ENCODE results near the gene RAMACL. TPM values are rescaled to one million over a fixed set of nuclear protein-coding genes. Genes with fewer than 3 reads are reported as not detected.

RAMACL gene
- total RNA-seq, 6 donors from 2014 or later: 3.7 to 13.0 (median 7.9) TPM

DNA sequence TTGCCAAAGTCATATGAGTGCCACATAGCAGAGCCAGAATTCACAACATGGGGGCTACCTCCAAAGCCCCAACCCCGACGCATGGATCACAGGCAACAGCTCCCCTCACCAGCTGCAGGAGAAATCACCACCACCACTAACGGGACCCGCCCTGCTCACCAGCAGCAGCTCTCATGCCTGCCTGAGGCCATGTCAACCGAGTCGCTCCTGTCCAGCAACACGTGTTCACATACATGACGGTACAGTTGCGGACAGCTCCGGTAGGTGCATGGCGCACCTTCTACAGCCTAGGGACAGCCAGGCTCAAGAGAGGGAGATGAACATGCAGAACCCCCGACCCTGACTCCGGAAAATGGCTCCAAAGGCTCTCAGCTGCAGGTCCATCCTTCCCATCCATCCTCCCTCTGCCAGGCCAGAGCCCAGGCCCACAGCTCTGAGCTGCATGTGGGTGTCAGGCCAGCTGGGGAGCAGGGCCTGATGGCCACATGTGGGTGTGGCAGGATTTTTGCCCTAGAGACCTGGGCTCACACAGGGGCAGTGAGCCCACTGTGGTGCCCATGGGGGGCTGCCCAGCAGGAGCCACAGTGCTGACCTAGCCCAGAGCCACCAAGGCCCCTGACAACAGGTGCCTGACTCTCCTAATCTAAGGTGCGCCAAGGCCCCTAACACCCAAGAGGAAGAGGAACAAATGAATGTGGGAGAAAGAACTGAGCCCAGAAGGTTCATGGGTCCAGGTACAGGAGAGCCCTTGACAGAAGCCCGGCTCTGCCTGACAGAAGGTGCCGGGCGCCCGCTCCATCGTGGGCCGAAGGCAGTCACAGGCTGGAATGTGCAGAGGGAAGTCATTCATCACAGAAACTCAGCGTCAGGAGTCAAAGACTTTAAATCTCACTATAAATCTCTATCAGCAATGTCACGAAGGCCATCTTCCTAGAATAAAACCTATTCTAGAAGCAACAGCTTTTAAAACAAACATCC, 30.1 kb upstream of the RAMACL start:
- Histone ChIP-seq H3K36me3 (peaks cover 2 to 36% (median 8%) of the 10 kb centered on the region in 4 donors), H3K27ac (peak overlapping the region; percentile 52 to 88 (median 69)), H3K4me1 (peaks cover 65 to 80% (median 70%) of the 10 kb centered on the region in 4 donors), H3K9me3 (no peaks in the 10 kb centered on the region), H3K27me3 (no peaks in the 10 kb centered on the region), H3K4me3 (no peak overlapping the region)
- no peak for TF ChIP-seq POLR2AphosphoS5 (IDR thresholded peaks at IDR 0.05)
- DNase-seq (peak; percentile 17 to 50), ATAC-seq (ENCODE audit: low FRiP score in 2 of 2) (no peak)
- 79 to 88% methylated on average over 14 to 22 of the region's 22 CpGs for WGBS, 2 donors

GRCh38 chr6:166615059-166615770, 28.7 kb upstream of the RAMACL start:
- Histone ChIP-seq H3K4me3 (no peak overlapping the region), H3K27me3 (no peaks in the 10 kb centered on the region), H3K9me3 (no peaks in the 10 kb centered on the region), H3K27ac (peak overlapping the region; percentile 52 to 88 (median 76)), H3K4me1 (peaks cover 52 to 66% (median 57%) of the 10 kb centered on the region in 4 donors), H3K36me3 (peaks cover 2 to 36% (median 8%) of the 10 kb centered on the region in 4 donors)
- TF ChIP-seq, protein P1, sequence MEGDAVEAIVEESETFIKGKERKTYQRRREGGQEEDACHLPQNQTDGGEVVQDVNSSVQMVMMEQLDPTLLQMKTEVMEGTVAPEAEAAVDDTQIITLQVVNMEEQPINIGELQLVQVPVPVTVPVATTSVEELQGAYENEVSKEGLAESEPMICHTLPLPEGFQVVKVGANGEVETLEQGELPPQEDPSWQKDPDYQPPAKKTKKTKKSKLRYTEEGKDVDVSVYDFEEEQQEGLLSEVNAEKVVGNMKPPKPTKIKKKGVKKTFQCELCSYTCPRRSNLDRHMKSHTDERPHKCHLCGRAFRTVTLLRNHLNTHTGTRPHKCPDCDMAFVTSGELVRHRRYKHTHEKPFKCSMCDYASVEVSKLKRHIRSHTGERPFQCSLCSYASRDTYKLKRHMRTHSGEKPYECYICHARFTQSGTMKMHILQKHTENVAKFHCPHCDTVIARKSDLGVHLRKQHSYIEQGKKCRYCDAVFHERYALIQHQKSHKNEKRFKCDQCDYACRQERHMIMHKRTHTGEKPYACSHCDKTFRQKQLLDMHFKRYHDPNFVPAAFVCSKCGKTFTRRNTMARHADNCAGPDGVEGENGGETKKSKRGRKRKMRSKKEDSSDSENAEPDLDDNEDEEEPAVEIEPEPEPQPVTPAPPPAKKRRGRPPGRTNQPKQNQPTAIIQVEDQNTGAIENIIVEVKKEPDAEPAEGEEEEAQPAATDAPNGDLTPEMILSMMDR (IDR thresholded peaks at IDR 0.05): no peak
- TF ChIP-seq POLR2A (IDR thresholded peaks at IDR 0.05): no peak
- TF ChIP-seq POLR2AphosphoS5 (IDR thresholded peaks at IDR 0.05): peak; percentile 61 to 84
- peak; percentile 26 to 89 (median 60) for TF ChIP-seq EP300 (IDR thresholded peaks at IDR 0.05)
- DNase-seq (peak; percentile 22 to 24), ATAC-seq (ENCODE audit: low FRiP score in 2 of 2) (peak in 1 of 2 donors; percentile 27)
- 73 to 81% methylated on average over 18 to 21 of the region's 21 CpGs for WGBS, 2 donors

GRCh38 chr6:166614589-166614988, 28.1 kb upstream of the RAMACL start:
- TF ChIP-seq, protein P1 (IDR thresholded peaks at IDR 0.05): no peak
- TF ChIP-seq EP300 (IDR thresholded peaks at IDR 0.05) (no peak), POLR2AphosphoS5 (IDR thresholded peaks at IDR 0.05) (no peak), POLR2A (IDR thresholded peaks at IDR 0.05) (no peak)
- H3K27ac ChIP-seq: peak overlapping the region; percentile 52 to 88 (median 76)
- no peaks in the 10 kb centered on the region for H3K9me3 ChIP-seq
- DNase-seq (peak in 1 of 2 donors; percentile 19), ATAC-seq (ENCODE audit: low FRiP score in 2 of 2) (peak; percentile 7 to 17)
- H3K4me1 ChIP-seq: peaks cover 47 to 61% (median 51%) of the 10 kb centered on the region in 4 donors
- no peak overlapping the region for H3K4me3 ChIP-seq
- H3K27me3 ChIP-seq: no peaks in the 10 kb centered on the region
- H3K36me3 ChIP-seq: peaks cover 2 to 36% (median 8%) of the 10 kb centered on the region in 4 donors
- WGBS, 2 donors: 82 to 89% methylated on average over 10 of the region's 10 CpGs

- TF ChIP-seq, protein P1 (IDR thresholded peaks at IDR 0.05): no peak
- no peak for TF ChIP-seq EP300 (IDR thresholded peaks at IDR 0.05)
- no peak for TF ChIP-seq POLR2A (IDR thresholded peaks at IDR 0.05)
- no peak for TF ChIP-seq POLR2AphosphoS5 (IDR thresholded peaks at IDR 0.05)
- WGBS, 2 donors: 85 to 91% methylated on average over 12 of the region's 12 CpGs
- peak in 1 of 2 donors; percentile 42 for ATAC-seq (ENCODE audit: low FRiP score in 2 of 2)
- Histone ChIP-seq H3K4me3 (no peak overlapping the region), H3K4me1 (peaks cover 43 to 58% (median 49%) of the 10 kb centered on the region in 4 donors), H3K9me3 (no peaks in the 10 kb centered on the region), H3K36me3 (peaks cover 2 to 36% (median 8%) of the 10 kb centered on the region in 4 donors), H3K27me3 (no peaks in the 10 kb centered on the region), H3K27ac (peak overlapping the region; percentile 52 to 88 (median 76))
- peak in 1 of 2 donors; percentile 64 for DNase-seq
Measured at GRCh38 chr6:166614171-166614583, 27.7 kb upstream of the RAMACL start.

GRCh38 chr6:166613027-166613426, 26.5 kb upstream of the RAMACL start:
- 94% methylated on average over 7 of the region's 7 CpGs for WGBS, 2 donors
- peak overlapping the region in 2 of 4 donors; percentile 19 to 88 for H3K27ac ChIP-seq
- no peak for DNase-seq
- H3K27me3 ChIP-seq: no peaks in the 10 kb centered on the region
- no peak for TF ChIP-seq POLR2A (IDR thresholded peaks at IDR 0.05)
- no peak for TF ChIP-seq EP300 (IDR thresholded peaks at IDR 0.05)
- no peak for TF ChIP-seq POLR2AphosphoS5 (IDR thresholded peaks at IDR 0.05)
- TF ChIP-seq, protein P1 (IDR thresholded peaks at IDR 0.05): no peak
- H3K4me3 ChIP-seq: no peak overlapping the region
- H3K36me3 ChIP-seq: peaks cover under 1 to 26% (median 4%) of the 10 kb centered on the region in 4 donors
- no peaks in the 10 kb centered on the region for H3K9me3 ChIP-seq
- H3K4me1 ChIP-seq: peaks cover 38 to 62% (median 48%) of the 10 kb centered on the region in 4 donors
- no peak for ATAC-seq (ENCODE audit: low FRiP score in 2 of 2)

Data from upper lobe of left lung (tissue), 6 donors.